ENCODE measurements around the gene ZCCHC14. TPM values are rescaled to one million over a fixed set of nuclear protein-coding genes. Genes with fewer than 3 reads are reported as not detected.

ZCCHC14 gene
- total and polyA plus RNA-seq, 2 of the 13 experiments (the other 11 are each of a cell fraction or from before 2014, with no cell fraction given), result 12.4 to 12.5 TPM

- peak; percentile 94; the same call in 1 of the 2 replicates for TF ChIP-seq ZNF34 (CRISPR knock-in tag; IDR thresholded peaks at IDR 0.05; ENCODE audit: borderline replicate concordance)
- peak; percentile 98 for TF ChIP-seq RXRB (CRISPR knock-in tag; IDR thresholded peaks at IDR 0.05; ENCODE audit: borderline replicate concordance)
- no peak for TF ChIP-seq ZBTB1 (CRISPR knock-in tag; IDR thresholded peaks at IDR 0.05; ENCODE audit: borderline replicate concordance)
- TF ChIP-seq ZMYM3 (CRISPR knock-in tag; IDR thresholded peaks at IDR 0.05), result peak; percentile 49; the same call in 1 of the 2 replicates
- TF ChIP-seq, protein P1, sequence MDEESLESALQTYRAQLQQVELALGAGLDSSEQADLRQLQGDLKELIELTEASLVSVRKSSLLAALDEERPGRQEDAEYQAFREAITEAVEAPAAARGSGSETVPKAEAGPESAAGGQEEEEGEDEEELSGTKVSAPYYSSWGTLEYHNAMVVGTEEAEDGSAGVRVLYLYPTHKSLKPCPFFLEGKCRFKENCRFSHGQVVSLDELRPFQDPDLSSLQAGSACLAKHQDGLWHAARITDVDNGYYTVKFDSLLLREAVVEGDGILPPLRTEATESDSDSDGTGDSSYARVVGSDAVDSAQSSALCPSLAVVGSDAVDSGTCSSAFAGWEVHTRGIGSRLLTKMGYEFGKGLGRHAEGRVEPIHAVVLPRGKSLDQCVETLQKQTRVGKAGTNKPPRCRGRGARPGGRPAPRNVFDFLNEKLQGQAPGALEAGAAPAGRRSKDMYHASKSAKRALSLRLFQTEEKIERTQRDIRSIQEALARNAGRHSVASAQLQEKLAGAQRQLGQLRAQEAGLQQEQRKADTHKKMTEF (CRISPR knock-in tag; IDR thresholded peaks at IDR 0.05), result peak; percentile 99
- no peak for TF ChIP-seq HDAC6 (IDR thresholded peaks at IDR 0.05; ENCODE audit: low read depth, low read length)
- TF ChIP-seq TCF12 (IDR thresholded peaks at IDR 0.05), result no peak
- peak; percentile 99 for TF ChIP-seq TCF12 (CRISPR knock-in tag; IDR thresholded peaks at IDR 0.05)
- peak; percentile 78; the same call in 1 of the 2 replicates for TF ChIP-seq ZNF570 (CRISPR knock-in tag; IDR thresholded peaks at IDR 0.05; ENCODE audit: borderline replicate concordance)
- TF ChIP-seq, protein P2, sequence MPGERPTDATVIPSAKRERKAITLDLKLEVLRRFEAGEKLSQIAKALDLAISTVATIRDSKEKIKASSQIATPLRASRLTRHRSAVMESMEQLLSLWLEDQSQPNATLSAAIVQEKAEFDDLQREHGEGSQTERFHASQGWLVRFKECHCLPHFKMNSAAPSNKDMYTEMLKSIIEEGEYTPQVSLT (CRISPR knock-in tag; IDR thresholded peaks at IDR 0.05; ENCODE audit: borderline replicate concordance, low read depth), result no peak
- TF ChIP-seq, protein P3, sequence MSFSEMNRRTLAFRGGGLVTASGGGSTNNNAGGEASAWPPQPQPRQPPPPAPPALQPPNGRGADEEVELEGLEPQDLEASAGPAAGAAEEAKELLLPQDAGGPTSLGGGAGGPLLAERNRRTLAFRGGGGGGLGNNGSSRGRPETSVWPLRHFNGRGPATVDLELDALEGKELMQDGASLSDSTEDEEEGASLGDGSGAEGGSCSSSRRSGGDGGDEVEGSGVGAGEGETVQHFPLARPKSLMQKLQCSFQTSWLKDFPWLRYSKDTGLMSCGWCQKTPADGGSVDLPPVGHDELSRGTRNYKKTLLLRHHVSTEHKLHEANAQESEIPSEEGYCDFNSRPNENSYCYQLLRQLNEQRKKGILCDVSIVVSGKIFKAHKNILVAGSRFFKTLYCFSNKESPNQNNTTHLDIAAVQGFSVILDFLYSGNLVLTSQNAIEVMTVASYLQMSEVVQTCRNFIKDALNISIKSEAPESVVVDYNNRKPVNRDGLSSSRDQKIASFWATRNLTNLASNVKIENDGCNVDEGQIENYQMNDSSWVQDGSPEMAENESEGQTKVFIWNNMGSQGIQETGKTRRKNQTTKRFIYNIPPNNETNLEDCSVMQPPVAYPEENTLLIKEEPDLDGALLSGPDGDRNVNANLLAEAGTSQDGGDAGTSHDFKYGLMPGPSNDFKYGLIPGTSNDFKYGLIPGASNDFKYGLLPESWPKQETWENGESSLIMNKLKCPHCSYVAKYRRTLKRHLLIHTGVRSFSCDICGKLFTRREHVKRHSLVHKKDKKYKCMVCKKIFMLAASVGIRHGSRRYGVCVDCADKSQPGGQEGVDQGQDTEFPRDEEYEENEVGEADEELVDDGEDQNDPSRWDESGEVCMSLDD (CRISPR knock-in tag; IDR thresholded peaks at IDR 0.05; ENCODE audit: borderline replicate concordance), result peak; percentile 84; the same call in 1 of the 2 replicates
- TF ChIP-seq TRAFD1 (CRISPR knock-in tag; IDR thresholded peaks at IDR 0.05; ENCODE audit: borderline replicate concordance), result peak; percentile 93; the same call in 1 of the 2 replicates
- no peak for TF ChIP-seq ATRX (CRISPR knock-in tag; IDR thresholded peaks at IDR 0.05; ENCODE audit: borderline replicate concordance)
- TF ChIP-seq ZNF564 (CRISPR knock-in tag; IDR thresholded peaks at IDR 0.05), result no peak; the same call in 1 of the 2 replicates
- peak; percentile 62 for TF ChIP-seq YY1 (IDR thresholded peaks at IDR 0.05; ENCODE audit: insufficient read depth, insufficient replicate concordance, low read depth, low read length)
- no peak for TF ChIP-seq AGO2 (optimal IDR thresholded peaks at IDR 0.05; ENCODE audit: low read depth, low read length)
- peak; percentile 46; the same call in 1 of the 2 replicates for TF ChIP-seq ARID2 (CRISPR knock-in tag; IDR thresholded peaks at IDR 0.05; ENCODE audit: borderline replicate concordance)
- peak; percentile 100 for TF ChIP-seq ISL2 (CRISPR knock-in tag; IDR thresholded peaks at IDR 0.05)
- TF ChIP-seq GABPA (IDR thresholded peaks at IDR 0.05; ENCODE audit: low read depth, low read length), result no peak
- peak; percentile 52; the same call in 1 of the 2 replicates for TF ChIP-seq GABPA (CRISPR knock-in tag; IDR thresholded peaks at IDR 0.05; ENCODE audit: low read depth)
- no peak for TF ChIP-seq NFIB (CRISPR knock-in tag; IDR thresholded peaks at IDR 0.05; ENCODE audit: borderline replicate concordance)
- TF ChIP-seq ZNF274 (CRISPR knock-in tag; IDR thresholded peaks at IDR 0.05), result no peak
- no peak for TF ChIP-seq KLF15 (CRISPR knock-in tag; IDR thresholded peaks at IDR 0.05; ENCODE audit: borderline replicate concordance)
- TF ChIP-seq ZFP36L2 (CRISPR knock-in tag; IDR thresholded peaks at IDR 0.05), result no peak
Observed at GRCh38 chr16:87382023-87382785, 110.6 kb downstream of the ZCCHC14 start (continued).

Measured in HepG2 (cell line).